GM19468 (cell line): ENCODE measurements around the gene FGD1.

Experiments used
- ATAC-seq: cut with Tn5 transposase; IDR thresholded peaks from one replicate; pipeline ENCODE4 v1.9.1; 2021; ENCODE audit warnings: mild to moderate bottlenecking, moderate library complexity, moderate number of reproducible peaks; ENCODE audit not compliant: unreplicated experiment; ENCODE audit errors: extremely low read depth

FGD1 gene

GRCh38 chrX:54473993-54474859 is 21.8 kb downstream of the FGD1 start:
- ATAC-seq = no peak

DNA sequence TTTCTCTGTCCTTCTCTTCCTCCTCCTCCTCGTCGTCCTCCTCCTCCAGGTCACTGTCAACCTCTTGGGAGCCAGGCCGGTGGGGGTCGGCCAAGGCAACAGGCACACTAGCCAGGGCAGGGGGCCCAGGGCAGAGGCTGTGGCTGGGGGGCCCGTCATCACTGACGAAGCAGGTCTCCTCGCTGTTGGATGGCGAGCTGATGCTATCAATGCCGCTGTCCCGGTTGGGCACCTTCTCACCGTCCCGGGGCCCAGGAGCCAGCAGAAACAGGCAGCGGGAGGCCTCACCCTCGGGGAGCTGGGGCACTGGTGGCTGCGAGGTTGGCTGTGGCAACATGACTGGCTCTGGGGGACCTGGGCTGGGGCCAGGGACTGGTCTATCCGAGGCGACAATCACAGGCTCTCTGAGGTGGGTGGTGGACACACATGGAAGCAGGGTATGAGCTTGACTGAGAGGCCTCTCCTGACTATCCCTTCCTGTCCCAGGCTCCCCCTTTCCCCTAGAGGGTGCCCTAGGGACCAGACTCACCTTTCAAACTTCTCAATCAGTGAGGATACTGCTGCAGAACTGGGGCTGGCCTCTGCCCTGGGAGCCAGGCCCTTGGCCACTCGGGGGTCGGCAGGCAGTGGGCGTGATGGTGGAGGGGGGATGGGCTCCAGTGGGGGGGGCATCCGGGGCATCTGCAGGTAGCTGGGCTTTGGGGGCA is 25.8 kb downstream of the FGD1 start:
- no peak for ATAC-seq

- no peak for ATAC-seq
These were observed 43.1 kb downstream of the FGD1 start for GRCh38 chrX:54452920-54453319.

GRCh38 chrX:54449929-54450328 is 46.1 kb downstream of the FGD1 start:
- ATAC-seq = no peak

- ATAC-seq = no peak
These were observed 48.6 kb downstream of the FGD1 start for GRCh38 chrX:54447461-54447860.

- no peak for ATAC-seq
These were observed 50.0 kb downstream of the FGD1 start for GRCh38 chrX:54446084-54446483.

DNA sequence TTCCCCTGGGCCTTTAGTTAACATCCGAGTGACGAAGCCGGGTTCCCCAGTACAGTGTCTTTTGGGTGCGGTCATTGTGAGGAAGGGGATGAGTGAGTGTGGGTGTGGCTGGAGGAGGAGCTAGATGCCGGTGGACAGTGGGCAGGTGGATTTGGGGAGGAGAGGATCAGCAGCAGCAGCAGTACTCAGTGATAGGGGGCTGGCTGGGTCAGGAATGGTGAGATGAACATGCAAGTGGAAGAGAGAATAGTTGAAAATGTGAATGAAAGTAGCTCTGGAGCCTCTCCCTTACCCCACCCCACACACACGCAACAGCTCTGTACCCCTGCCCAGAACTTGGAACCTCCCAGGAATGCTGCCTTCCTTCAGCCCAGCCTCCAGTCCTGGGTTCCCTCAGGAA is 51.3 kb downstream of the FGD1 start:
- no peak for ATAC-seq

DNA sequence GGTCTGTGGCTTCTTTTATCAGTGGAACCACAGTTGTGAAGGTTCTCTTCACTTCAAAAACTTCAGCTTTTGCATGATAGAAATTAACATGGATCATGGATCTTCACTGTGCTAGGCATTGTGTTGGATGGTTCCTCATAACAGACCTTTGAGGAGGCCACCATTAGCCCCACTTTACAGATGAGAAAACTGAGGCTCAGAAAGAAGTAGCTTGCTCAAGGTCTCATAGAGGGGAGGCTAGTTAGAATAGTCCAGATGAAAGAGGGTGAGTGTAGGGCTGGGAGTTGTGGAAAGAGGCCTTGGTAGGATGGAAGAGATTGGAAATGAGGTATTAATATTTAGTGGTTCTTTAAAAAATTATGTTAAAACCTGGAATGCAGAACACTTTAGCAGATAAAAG is 53.2 kb downstream of the FGD1 start:
- ATAC-seq = no peak

DNA sequence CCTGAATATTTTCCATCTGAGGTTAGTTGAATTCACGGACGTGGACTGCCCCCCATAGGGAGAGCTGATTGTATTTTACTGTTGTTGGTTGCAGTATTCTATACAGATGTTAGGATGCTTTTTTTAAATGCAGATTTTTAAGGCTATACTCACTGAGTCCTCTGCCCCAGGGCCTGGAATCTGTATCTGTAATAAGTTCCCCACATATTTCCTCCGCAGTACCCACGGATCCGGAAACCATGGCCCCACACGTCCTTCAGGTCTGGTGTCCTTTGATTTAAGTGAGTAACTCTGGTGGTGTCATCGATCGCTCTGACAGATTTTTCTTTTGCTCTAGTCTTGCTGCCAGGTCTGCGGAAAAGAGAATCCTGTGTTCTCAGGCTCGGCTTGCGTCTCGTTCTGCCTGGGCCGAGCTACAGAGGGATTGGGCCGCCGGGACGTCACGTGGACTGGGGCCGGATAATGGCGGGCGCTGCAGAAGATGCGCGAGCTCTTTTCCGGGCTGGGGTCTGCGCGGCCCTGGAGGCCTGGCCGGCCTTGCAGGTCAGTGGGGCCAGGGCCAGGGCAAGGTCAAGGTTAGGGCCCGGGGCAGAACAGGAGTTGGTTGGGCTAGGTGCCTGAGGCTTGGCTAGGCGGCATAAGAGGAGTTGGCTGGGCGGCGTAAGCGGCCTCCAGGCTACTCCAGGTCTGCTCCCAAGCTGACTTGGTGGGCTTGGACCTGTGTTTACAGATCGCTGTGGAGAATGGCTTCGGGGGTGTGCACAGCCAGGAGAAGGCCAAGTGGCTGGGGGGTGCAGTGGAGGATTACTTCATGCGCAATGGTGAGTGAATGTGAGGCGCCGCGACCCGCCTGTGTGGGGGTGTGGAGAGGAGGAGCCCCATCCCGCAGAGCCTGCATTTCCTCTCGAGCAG is 55.8 kb downstream of the FGD1 start, which contains the start of gene TSR2:
Gene TSR2, plus strand, starts transcription at position 445 of the 912 bp plus-strand sequence. Its CDS starts 18 bp downstream, at position 463.
- ATAC-seq = peak; percentile 80

- no peak for ATAC-seq
These were observed 60.9 kb downstream of the FGD1 start for GRCh38 chrX:54435121-54435520.

- ATAC-seq = no peak
These were observed 65.5 kb downstream of the FGD1 start for GRCh38 chrX:54430519-54430918.

- ATAC-seq = no peak
These were observed 68.1 kb downstream of the FGD1 start for GRCh38 chrX:54427837-54428424.

- no peak for ATAC-seq
These were observed 72.7 kb downstream of the FGD1 start for GRCh38 chrX:54423161-54423888.

DNA sequence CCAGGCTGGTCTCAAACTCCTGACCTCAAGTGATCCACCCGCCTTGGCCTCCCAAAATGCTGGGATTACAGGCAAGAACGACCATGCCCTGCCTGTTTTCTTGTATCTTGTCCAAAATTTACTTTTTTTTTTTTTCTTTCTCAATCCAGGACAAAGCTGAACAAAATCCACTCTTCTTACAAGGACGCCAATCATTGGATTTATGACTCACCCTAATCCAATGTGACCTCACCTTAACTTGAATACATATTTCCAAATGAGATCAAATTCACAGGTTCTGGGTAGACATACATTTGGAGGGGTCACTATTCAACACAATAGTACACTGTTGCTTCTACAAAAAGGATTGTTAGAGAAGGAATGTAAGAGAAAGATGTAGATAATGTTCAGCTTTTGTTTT is 73.9 kb downstream of the FGD1 start:
- ATAC-seq = no peak

DNA sequence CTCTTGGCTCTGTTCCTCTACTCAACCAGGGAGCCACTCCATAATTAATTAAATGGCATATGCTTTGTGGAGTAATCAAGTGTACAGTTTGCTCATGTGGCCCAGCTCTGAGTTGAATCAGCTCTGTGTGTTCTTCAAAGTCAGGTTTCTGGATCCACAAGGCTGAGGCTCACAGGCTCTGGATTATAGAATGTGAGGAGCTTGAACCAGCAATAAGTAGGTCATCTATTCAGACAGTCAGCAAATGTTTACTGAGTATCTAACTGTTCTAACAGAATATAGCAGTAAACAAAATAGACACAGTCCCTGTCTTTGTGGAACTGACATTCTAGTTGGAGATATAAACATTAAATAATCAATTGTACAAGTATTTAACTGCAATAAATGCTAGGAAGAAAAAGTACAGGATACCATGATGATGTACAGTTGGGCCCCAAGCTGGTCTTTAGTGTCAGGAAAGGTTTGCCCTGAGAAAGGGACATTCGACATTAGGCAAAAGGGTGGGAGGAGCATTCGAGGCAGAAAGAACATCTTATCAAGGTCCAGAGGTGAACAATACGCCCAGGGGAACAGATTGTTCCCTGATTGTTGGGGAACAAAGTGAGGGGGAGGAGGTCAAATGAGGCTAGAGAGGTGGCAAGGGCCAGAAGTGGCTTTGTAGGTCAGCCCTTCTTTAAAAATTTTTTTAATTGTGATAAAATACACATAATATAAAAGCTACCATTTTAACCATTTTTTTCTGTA is 76.3 kb downstream of the FGD1 start:
- no peak for ATAC-seq

DNA sequence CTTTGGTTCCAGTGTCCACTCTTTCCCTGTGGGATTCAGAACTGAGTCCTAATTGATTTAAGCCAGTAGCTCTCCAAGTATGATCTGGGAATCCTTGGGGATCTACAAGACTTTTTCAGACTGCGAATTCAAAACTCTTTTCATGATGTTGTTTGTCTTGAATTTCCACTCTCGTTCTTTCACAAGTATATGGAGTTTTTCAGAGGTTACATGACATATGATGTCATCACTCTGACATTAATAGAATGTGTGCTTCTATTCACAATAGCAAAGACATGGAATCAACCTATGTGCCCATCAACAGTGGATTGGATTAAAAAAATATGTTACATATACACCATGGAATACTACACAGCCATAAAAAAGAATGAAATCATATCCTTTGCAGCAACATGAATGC is 79.1 kb downstream of the FGD1 start:
- ATAC-seq = no peak

- no peak for ATAC-seq
These were observed 80.3 kb downstream of the FGD1 start for GRCh38 chrX:54415534-54416350.

- no peak for ATAC-seq
These were observed 82.3 kb downstream of the FGD1 start for GRCh38 chrX:54413753-54414152.
